DMS53 treated with DMSO at 0.1 percent for 48 hours (cell line): ENCODE results near the gene RASA3.
A peak's percentile ranks its signal among the peaks of the same experiment; 100 is the strongest.
"Not testable (repeated sequence)": the region's sequence is repeated elsewhere in the genome, so short reads cannot be mapped to it uniquely, and the experiment has no call there.

Experiments used
- DNase-seq: peaks from one replicate; lab custom pipeline; 2025; ENCODE audit not compliant: unreplicated experiment; lab: John Stamatoyannopoulos, UW

Gene RASA3

DNA sequence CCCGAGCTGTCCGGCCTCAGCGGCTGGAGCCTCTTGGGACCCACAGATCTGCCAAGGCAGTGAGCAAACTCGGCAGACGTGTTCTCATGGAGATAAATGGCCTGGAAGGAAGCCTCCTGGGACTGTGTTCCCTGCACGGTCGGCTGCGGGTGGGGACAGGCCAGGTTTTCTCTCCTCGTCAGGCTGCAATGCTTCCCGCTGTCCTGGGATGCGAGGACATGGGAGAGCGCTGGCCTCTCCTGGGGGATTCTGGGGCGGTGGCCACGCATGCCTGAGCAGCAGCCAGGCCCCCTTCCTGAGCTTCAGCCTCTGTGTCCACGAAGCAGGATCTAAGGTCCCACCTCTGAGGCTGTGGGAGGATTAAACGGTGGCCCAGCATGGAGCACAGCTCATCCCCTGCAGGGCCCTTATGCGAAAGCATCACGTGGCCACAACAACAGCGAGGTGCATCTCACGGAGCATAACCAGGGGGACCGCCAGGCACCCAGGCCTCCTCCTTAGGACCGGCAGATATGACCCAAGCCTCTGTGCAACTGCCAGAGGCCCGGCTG lies 137.3 kb downstream of the RASA3 start:
- DNase-seq, result no peak

DNA sequence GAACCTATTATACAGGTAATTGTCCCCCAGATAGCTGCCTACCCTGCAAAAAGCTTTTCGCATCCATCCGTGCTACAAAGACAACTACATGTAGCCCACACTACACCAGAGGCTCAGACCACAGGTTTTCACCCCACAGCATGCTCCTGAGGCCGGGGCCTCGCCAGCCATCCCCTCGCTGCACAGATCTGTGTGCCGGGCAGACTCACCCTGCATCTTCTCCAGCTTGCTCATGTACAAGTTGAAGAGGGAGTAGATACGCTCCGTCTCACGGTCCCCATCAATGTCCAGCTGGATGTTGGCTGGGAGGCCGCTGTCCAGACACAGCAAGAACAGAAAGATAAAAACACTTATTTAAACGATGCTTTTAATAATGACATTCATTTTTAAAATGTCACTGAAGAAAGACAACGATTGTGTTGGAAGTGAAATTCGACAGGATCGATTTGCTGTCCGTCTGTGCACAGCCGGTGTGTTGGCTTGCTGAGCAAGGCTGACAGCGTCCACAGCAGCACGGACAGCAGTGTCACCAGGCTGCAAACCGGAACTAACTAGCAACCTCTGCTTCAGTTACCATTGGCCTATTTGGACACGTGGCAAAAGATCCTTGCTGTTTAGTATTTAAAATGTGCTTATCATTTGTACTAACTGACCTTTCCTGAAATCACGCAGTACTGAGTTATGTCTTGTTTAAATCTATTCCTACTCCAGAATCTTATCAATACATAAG lies 140.0 kb downstream of the RASA3 start:
- DNase-seq, result no peak

DNA sequence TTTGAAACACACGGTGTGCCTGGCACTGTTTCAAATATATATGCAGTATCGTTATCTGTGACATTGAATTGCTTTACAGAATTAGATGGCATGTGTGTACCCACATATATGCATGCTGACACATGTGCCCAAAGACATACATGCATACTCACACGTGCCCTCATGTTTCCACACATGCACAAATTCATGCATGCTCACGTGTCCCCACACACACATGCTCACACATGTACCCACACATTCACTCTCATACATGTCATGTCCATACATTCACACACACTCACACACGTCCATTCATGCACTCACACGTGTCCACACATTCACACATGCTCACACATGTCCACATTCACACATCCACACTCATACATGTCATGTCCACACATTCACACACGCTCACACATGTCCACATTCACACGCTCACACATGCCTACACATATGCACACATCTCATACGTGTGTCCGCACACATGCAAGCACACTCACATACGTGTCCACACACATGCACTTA lies 140.7 kb downstream of the RASA3 start:
- no peak for DNase-seq

DNA sequence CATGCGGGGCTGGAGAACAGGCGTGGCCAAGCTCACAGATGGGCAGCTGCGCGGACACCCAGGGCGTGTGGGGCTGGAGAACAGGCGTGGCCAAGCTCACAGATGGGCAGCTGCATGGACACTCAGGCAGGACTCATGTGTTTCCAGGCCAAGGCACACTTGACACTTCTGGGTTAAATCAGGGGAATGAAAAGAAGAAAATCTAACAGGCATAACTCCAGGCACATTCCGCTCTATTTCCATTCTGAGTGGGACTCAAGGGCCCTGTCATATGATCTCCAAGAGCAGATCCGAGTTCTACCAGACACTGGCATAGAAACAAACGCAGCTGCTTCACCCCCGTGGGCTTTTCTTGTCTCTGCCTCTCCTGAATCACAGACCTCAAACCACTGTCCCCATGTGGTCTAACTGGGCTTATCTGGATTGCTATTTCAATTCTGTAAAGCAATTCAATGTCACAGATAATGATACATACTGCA lies 141.2 kb downstream of the RASA3 start:
- DNase-seq, result no peak

DNA sequence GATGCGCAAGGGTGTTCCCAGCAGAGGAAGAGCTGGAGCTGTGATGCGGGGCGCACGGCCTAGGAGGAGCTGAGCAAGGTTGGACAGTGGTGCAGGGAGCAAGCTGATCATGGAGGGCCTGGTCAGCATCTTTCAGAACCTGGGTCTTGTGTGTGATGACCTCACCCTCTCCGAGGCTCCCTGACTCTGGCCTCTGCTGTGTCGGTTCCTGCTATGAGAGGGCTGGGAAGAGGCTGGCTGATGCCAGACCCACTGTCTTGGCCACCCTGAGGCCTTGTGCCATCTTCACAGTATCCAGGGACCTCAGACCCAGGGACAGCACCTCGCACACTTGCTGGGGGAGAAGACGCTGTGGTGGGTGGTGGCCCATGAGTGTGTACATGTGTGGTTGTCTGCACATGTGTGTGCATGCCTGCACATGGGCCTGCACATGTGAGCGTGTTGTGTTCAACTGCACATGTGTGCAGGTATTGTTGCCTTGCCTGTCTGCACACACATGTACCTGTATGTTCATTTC lies 142.0 kb downstream of the RASA3 start:
- no peak for DNase-seq

DNA sequence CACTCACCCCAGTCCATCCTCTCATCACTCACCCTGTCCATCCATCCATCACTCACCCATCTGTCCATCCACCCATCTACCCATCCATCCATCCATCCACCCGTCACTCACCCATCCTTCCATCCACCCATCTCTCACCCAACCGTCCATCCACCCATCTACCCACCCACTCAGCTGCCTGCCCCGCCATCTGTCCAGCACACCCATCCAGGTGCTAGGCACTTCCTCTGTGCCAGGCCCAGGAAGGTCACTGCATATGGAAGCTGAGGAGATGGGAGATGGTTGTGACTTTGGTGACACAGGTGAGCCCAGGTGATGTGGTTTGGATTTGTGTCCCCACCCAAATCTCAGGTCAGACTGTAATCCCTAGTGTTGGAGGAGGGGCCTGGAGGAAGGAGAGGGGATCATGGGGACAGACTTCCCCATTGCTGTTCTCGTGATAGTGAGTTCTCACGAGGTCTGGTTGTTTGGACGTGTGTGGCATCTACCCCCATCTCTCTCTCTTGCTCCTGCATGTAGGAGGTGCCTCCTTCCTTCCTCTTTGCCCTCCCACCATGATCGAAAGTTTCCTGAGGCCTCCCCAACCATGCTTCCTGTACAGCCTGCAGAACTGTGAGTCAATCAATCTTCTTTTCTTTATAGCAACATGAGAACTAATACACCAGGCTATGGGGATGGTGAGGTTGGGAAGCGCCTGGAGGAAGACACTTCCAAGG lies 142.7 kb downstream of the RASA3 start:
- DNase-seq, result no peak

DNA sequence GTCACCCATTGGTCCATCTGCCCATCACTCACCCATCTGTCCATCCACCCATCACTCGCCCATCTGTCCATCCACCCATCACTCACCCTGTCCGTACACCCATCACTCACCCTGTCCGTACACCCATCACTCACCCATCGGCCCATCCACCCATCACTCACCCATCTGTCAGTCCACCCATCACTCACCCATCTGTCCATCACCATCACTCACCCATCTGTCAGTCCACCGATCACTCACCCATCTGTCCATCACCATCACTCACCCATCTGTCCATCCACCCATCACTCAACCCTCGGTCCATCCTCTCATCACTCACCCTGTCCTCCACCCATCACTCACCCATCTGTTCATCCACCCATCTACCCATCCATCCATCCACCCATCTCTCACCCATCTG lies 143.6 kb downstream of the RASA3 start:
- DNase-seq, result not testable (repeated sequence)

DNA sequence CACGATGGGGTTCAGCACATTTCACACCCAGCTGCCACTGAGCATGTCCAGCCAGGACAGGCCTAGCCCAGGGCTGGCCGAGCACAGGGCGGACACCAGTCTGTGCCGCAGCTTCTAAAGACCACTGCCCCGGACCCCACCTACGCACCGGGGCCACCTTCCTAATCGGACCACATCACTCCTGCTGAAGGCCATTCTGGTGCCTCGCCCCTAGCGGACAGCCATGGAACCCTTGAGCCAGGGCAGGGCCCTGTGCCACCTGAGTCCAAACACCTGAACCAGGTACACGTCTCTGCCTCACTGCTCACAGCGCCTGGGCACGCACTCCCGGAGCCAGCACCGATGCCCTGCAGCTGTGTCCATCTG lies 150.1 kb downstream of the RASA3 start:
- DNase-seq, result no peak

DNA sequence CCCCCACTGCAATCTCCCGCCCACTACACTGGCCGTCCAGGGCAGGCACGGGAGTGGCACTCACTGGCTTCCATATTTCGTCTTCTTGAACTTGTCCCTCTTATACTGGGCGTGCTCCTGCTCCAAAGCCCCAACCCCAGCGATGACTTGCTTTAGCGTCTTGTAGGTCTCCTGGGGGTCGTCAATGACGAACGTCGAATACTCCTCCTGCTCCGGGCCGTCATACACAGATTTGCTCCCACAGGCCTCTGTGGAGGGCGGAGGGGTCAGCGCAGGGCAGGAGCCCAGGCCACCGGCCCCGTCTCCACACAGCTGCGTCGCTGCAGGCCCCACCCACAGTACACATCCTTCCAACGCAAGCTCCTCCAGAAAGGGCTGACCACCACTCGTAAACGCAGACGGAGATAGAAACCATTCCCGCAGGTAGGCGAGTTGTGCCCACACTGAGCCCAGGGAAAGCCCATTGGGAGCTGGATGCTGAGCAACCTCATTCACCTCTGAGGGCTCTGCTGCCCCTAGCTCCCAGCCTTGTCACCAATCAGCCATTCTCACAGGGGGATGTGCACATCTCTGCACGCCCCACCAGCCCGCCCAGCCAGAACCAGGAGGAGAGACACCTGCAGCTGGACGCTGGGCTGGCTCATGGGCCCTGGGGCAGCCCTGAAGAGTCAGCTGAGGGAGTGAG lies 150.7 kb downstream of the RASA3 start:
- no peak for DNase-seq

DNA sequence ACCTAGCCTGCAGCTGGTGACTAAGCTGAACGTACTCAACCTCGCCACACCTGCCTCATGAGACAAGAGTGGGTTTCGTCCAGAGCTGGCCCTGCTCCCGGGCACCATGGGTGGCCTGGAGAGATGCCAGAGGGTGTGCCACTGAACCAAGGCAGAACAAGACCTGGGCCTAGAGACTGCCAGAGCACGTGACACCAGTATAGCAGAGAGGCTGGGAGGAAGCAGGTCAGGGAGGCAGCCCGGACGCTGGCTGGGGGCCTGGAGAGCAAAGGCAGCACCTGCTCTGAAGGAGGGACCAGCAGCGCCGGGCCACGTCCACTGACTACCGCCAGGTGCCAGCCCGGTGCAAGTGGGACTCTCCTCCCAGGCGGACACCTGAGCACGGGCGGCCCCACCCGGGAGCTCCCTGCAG lies 151.2 kb downstream of the RASA3 start:
- DNase-seq, result peak; percentile 63

DNA sequence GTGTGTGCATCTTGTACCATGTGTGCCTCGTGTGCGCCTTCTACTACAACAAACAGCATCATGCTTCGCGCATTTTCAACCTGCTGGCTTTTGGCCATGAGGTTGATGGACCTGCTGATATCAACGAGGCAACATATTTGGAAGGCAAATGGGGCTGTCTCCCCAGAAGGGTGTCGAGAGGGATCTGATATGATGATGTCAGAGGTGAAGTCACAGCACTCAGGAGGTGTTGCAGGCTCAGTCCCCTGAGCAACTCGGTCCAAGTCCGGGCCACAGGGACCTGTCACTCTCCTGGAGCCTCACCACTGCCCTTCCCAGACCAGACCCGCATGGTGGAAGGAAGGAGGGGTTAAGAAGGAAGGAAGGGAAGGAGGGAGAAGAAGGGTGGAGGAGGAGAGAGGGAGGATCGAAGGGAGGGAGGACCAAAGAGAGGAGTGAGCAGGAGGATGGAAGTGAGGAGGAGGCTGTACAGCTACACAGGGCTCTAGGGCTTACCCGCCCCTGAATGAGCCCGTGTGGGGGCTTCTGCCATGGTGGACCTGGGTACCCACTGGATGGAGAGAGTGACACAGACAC lies 151.8 kb downstream of the RASA3 start:
- no peak for DNase-seq

DNA sequence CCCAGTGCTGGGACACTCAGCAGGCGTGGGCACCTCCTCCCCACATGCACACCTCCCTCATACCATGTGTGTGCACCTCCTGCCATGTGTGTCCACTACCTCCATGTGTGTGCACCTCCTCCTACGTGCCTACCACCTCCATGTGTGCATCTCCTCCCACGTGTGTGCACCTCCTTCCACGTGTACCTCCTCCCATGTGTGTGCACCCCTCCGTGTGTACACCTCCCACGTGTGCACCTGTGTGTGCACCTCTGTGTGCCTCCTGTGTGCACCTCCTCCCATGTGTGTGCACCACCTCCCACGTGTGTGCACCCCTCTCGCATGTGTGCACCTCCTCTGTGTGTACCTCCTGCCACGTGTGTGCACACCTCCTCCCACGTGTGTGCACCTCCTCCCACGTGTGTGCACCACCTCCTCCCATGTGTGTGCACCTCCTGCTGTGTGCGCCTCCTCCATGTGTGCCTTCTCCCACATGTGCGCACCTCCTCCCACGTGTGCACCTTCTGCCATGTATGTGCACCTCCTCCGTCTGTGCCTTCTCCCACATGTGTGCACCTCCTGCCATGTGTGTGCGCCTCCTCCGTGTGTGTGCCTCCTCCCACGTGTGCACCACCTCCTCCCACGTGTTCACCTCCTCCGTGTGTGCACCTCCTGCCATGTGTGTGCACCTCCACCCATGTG lies 152.5 kb downstream of the RASA3 start:
- no peak for DNase-seq

DNA sequence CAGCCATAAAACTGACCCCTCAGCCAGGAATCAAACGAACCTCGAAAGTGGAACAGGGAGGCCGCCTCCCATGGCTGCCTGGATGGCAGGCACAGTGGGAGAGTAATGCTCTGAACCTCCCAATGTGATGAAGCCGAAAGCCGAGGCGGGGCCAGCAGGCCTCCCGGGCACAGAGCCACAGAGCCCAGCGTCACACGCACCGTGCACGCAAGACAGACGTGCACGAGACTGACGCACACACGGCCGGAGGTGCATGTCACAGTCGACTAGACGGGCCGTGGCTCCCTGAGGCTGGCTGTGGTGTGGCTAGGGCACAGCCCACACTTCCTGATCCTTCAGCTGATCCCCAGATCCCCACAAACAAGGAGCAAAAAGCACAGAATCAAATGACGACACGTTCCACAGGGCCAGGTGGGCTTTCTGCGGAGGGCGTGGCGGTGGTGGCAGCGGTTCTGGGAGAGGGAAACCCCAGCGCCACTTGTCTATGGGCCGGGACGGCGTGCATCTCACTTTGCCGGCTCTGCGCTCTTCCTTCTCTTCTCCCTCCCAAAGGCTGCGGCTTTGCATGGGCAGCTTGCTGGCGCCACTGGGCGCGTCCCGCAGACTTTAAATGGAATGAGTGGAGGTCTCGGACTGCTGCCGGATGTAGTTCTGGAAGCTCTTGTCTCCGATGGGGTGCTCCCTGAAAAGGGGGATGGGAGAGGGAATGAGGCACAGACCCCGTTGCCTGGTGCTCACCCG lies 153.5 kb downstream of the RASA3 start:
- no peak for DNase-seq

DNA sequence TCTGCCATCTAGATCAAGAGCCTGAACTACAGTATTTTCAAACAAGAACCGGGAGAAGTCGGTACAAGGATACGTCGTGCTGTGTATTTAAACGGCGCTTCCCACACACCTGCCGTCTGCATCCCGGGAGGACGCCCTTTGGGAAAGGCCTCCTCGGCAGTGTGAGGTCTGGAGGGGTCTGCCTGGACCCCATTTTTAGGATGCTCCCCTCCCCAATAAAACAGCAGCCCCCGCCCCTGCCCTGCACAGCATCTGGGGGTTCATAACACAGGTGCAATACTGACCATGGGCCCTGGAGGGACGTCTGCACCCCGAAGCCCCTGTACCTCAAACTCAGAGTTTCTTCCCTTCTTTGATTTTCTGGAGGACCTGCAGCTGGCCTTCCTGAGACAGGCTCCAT lies 154.4 kb downstream of the RASA3 start:
- no peak for DNase-seq

DNA sequence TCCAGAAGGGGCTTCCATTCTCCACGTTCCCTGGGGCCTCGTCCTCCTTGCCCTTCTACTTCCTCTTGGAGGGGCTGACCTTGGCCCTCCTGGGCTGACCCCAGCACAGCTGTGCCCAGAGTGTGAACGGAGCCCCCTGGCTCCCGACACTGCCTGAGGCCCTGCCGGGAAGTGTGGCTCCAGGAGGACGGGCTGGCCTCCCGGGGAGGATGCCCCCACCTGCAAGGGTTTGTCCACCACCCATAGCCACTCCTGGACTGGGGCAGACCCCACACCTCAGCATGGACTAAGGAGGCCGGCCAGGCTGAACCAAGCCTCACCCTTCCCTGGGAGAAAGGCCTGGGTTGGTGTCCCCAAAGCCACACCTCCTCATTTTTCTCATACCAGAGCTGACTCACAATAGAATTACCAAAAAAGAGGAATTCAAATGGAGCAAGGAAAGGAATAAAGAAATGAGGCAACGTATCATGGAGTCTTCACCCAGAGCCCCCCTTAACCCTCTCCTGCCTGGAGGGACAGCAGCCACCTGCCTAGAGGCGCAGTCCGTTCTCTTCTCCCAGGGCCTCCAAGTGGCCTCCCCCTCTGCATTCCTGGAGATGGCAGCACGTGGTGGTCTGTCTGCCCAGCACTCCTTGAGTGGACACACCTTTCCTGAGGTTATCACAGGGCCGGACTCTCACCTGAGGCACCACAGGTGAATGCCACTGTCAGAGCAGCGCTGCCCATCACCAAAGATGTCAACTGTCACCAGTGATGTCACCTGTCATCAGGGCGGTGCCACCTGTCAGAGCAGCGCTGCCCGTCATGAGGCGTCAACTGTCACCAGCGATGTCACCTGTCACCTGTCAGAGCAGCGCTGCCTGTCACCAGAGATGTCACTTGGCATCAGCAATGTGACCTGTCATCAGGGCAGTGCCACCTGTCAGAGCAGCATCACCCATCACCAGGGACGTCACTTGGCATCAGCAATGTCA lies 155.4 kb downstream of the RASA3 start:
- no peak for DNase-seq

DNA sequence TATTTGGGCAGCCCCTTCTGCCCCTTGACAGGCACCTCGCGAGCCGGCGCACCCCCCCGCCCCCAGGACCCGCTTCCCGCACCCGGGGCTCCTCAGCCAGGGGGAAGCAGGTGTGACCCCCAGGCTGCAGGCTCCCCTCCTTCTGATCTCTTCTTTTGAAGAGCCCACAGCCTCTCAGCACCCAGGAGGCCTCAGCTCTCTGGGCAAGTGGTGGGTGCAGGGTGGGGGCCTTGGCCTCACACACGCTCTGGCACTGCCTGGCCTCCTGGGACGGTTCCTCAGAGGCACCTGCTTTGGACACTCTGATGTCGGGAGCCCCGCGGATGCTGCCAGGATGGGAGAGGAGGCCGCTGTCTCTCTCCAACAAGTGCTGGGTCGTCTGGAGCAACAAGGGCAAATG lies 157.0 kb downstream of the RASA3 start:
- no peak for DNase-seq

DNA sequence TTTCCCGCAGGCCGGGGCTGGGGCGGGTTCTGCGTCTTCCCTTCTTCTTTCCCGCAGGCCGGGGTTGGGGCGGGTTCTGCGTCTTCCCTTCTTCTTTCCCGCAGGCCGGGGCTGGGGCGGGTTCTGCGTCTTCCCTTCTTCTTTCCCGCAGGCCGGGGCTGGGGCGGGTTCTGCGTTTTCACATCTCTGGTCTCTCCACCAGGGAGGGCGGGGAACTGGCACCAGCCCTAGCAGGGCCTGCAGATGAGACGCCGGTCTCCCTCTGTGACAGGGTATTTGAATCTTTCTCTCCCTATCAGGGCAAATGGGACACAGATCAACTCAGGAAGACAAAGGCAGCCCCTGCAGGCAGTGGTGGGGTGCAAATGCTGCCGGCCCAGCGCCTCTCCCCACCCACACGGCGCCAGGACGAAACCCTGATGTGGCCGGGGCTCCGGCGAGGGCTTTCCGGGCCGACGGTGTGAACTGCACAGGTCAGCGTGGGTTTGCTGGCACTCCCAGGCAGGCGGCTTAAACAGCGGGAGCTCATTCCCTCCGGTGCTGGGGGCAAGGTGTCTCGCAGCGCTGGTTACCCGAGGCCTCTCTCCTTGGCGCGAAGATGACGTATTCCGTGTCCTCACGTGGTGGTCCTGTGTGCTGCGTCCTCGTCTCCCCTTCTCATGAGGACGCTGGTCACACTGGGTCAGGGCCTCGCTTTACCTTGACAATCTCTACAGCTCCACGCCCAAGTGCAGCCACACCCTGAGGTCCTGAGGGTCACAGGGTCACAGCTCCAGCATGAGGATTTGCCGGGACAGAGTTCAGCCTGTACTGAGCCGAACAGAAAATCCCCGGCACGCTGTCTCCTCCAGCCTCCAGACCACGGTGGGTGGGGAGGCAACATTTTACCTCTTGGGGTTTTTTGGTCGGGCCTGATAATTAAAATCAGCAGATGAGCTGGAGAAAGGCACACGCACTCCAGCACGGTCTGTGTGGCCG lies 157.8 kb downstream of the RASA3 start:
- no peak for DNase-seq
